H1 (cell line): ENCODE measurements around the gene BCAS3. TPM values are rescaled to one million over a fixed set of nuclear protein-coding genes. Genes with fewer than 3 reads are reported as not detected.

Source experiments
- CTCF ChIA-PET: fragments of 300-600 bp; sonication (Branson Sonifier 250); formaldehyde crosslinking; loops from one replicate; lab custom pipeline; 2021; ENCODE audit not compliant: partially characterized antibody; lab: Charles Lee
- POLR2A ChIA-PET: fragments of 300-600 bp; sonication (Branson Sonifier 250); formaldehyde crosslinking; loops from one replicate; lab custom pipeline; 2021; ENCODE audit warnings: inconsistent platforms; ENCODE audit not compliant: partially characterized antibody; lab: Charles Lee
- DNase-seq, 2 experiments: peaks; one replicate each; pipeline versions ENCODE4 v3.0.0 to v3.0.0-alpha.2; 2010 to 2022; ENCODE audit warnings: low spot score in 2 of 2, low read depth in 1 of 2, mixed read lengths in 1 of 2
- FAIRE-seq: peaks from 2 replicates; lab custom pipeline; 2011; peaks lifted over from hg19 to GRCh38; lab: Jason Lieb, UNC
- H2AFZ ChIP-seq: 2 replicates; pipeline ENCODE4 v1.8.1; 2012; ENCODE audit warnings: low read length, inconsistent platforms
- H2AK5ac ChIP-seq: 2 replicates; pipeline ENCODE4 v1.6.1; 2013; ENCODE audit warnings: low read depth, low read length
- H2BK120ac ChIP-seq: replicated peaks from 2 replicates; pipeline ENCODE3; 2013; ENCODE audit warnings: low read depth, low read length, inconsistent platforms
- H2BK12ac ChIP-seq: 2 replicates; pipeline ENCODE4 v1.6.1; 2013; ENCODE audit warnings: low read depth, low read length
- H2BK15ac ChIP-seq: 2 replicates; pipeline ENCODE4 v1.6.1; 2013; ENCODE audit warnings: low read length
- H2BK20ac ChIP-seq: 2 replicates; pipeline ENCODE4 v1.6.1; 2013; ENCODE audit warnings: low read length
- H2BK5ac ChIP-seq: 2 replicates; pipeline ENCODE4 v1.6.1; 2013; ENCODE audit warnings: low read depth, low read length
- H3K14ac ChIP-seq: 2 replicates; pipeline ENCODE4 v1.6.1; 2013; ENCODE audit warnings: inconsistent platforms; ENCODE audit not compliant: insufficient read length
- H3K18ac ChIP-seq: 2 replicates; pipeline ENCODE4 v1.6.1; 2013; ENCODE audit warnings: low read length; ENCODE audit errors: extremely low read depth
- H3K23ac ChIP-seq: 2 replicates; pipeline ENCODE4 v1.6.1; 2013; ENCODE audit warnings: inconsistent platforms; ENCODE audit not compliant: insufficient read length
- H3K23me2 ChIP-seq: 2 replicates; pipeline ENCODE4 v1.6.1; 2013; ENCODE audit warnings: low read depth, low read length
- H3K27ac ChIP-seq: 2 replicates; pipeline ENCODE4 v1.6.1; 2011; ENCODE audit warnings: low read depth, low read length, inconsistent platforms
- H3K27me3 ChIP-seq, 4 experiments: replicated peaks in 1 of 4; 1 replicate in 1 of 4; 2 replicates in 3 of 4; pipeline versions ENCODE4 v1.6.1 to v1.8.1; 2011 to 2013; ENCODE audit warnings: low read length in 3 of 4, mild to moderate bottlenecking in 3 of 4, inconsistent platforms in 2 of 4, mixed read lengths in 2 of 4, moderate library complexity in 1 of 4; ENCODE audit not compliant: control insufficient read depth in 3 of 4, insufficient read depth in 3 of 4; ENCODE audit errors: extremely low read depth in 1 of 4
- H3K36me3 ChIP-seq, 4 experiments: 2 replicates each; pipeline versions ENCODE4 v1.6.1 to v1.8.1; 2011 to 2013; ENCODE audit warnings: mild to moderate bottlenecking in 4 of 4, low read length in 3 of 4, moderate library complexity in 2 of 4, control low read depth in 1 of 4, inconsistent platforms in 1 of 4; ENCODE audit not compliant: insufficient read depth in 4 of 4, control insufficient read depth in 2 of 4
- H3K4ac ChIP-seq: replicated peaks from 2 replicates; pipeline ENCODE3; 2013; ENCODE audit warnings: low read length, low read depth, mixed read lengths, inconsistent platforms; ENCODE audit not compliant: insufficient read length
- H3K4me1 ChIP-seq, 4 experiments: replicated peaks in 1 of 4; 1 replicate in 1 of 4; 2 replicates in 3 of 4; pipeline versions ENCODE4 v1.6.1 to v1.8.1; 2011 to 2013; ENCODE audit warnings: low read length in 3 of 4, inconsistent platforms in 2 of 4, mixed read lengths in 1 of 4; ENCODE audit not compliant: insufficient read depth in 4 of 4, control insufficient read depth in 3 of 4
- H3K4me2 ChIP-seq, 2 experiments: 2 replicates each; pipeline versions ENCODE4 v1.6.1 to v1.8.1; 2011 to 2013; ENCODE audit warnings: low read depth in 2 of 2, low read length in 2 of 2, control low read depth in 1 of 2, inconsistent platforms in 1 of 2, mild to moderate bottlenecking in 1 of 2; ENCODE audit not compliant: insufficient read depth in 1 of 2
- H3K4me3 ChIP-seq, 4 experiments: fragments of 200-600, 300-600 bp in 1 of 4; sonication (generic), shearing (Covaris generic), sonication (Bioruptor Twin) in 1 of 4; 2 replicates each; pipeline versions ENCODE4 v1.5.1 to v1.8.1; 2011 to 2016; ENCODE audit warnings: low read length in 4 of 4, low read depth in 3 of 4, control low read depth in 2 of 4, inconsistent platforms in 2 of 4, mild to moderate bottlenecking in 2 of 4, mixed read lengths in 1 of 4, moderate library complexity in 1 of 4; ENCODE audit not compliant: insufficient read depth in 2 of 4; ENCODE audit errors: extremely low read depth in 1 of 4
- H3K56ac ChIP-seq: replicated peaks from 2 replicates; pipeline ENCODE3; 2013; ENCODE audit warnings: low read depth, mild to moderate bottlenecking, mixed read lengths, low read length, inconsistent platforms; ENCODE audit not compliant: insufficient read length
- H3K79me1 ChIP-seq: 2 replicates; pipeline ENCODE4 v1.6.1; 2013; ENCODE audit warnings: low read depth, low read length, control low read depth
- H3K79me2 ChIP-seq, 2 experiments: 2 replicates each; pipeline versions ENCODE4 v1.6.1 to v1.8.1; 2012 to 2013; ENCODE audit warnings: low read length in 2 of 2, mild to moderate bottlenecking in 2 of 2, inconsistent platforms in 1 of 2; ENCODE audit not compliant: insufficient read depth in 2 of 2, control insufficient read depth in 1 of 2
- H3K9ac ChIP-seq, 4 experiments: replicated peaks in 1 of 4; 1 replicate in 1 of 4; 2 replicates in 3 of 4; pipeline versions ENCODE4 v1.6.1 to v1.8.1; 2011 to 2013; ENCODE audit warnings: low read depth in 3 of 4, low read length in 3 of 4, control low read depth in 2 of 4, mild to moderate bottlenecking in 2 of 4, moderate library complexity in 2 of 4, inconsistent platforms in 1 of 4; ENCODE audit errors: extremely low read depth in 1 of 4
- H3K9me3 ChIP-seq, 2 experiments: 2 replicates each; pipeline versions ENCODE4 v1.6.1 to v1.8.1; 2012 to 2013; ENCODE audit warnings: mild to moderate bottlenecking in 2 of 2, moderate library complexity in 2 of 2, control low read depth in 1 of 2, inconsistent platforms in 1 of 2, low read depth in 1 of 2, low read length in 1 of 2, mixed read lengths in 1 of 2; ENCODE audit not compliant: insufficient read depth in 2 of 2
- H4K20me1 ChIP-seq, 2 experiments: replicated peaks in 1 of 2; 2 replicates each; pipeline versions ENCODE3 to v1.8.1; 2011 to 2013; ENCODE audit warnings: inconsistent platforms in 2 of 2, low read length in 2 of 2, mild to moderate bottlenecking in 1 of 2; ENCODE audit not compliant: insufficient read depth in 2 of 2, control insufficient read depth in 1 of 2
- H4K5ac ChIP-seq: 2 replicates; pipeline ENCODE4 v1.6.1; 2013; ENCODE audit warnings: low read length, low read depth, mixed read lengths, inconsistent platforms; ENCODE audit not compliant: insufficient read length
- H4K8ac ChIP-seq: 2 replicates; pipeline ENCODE4 v1.8.0; 2013; ENCODE audit warnings: mild to moderate bottlenecking, moderate library complexity, low read length, inconsistent platforms; ENCODE audit not compliant: insufficient read depth; ENCODE audit errors: extremely low read depth
- H4K91ac ChIP-seq: replicated peaks from 2 replicates; pipeline ENCODE3; 2013; ENCODE audit warnings: low read length, mixed read lengths, inconsistent platforms; ENCODE audit not compliant: insufficient read length
- CEBPB ChIP-seq: IDR thresholded peaks from 2 replicates; pipeline ENCODE4 v1.6.1; 2012; ENCODE audit warnings: low read depth, low read length
- CTCF ChIP-seq, 3 experiments: IDR thresholded peaks; 1 replicate in 2 of 3; 2 replicates in 1 of 3; pipeline versions ENCODE4 v1.5.1 to v1.6.1; 2011; ENCODE audit warnings: low read length in 3 of 3, mild to moderate bottlenecking in 3 of 3, inconsistent platforms in 2 of 3, low read depth in 1 of 3, moderate library complexity in 1 of 3; ENCODE audit not compliant: insufficient read depth in 1 of 3; ENCODE audit errors: control extremely low read depth in 1 of 3
- KDM5A ChIP-seq: fragments of 200-600 bp; IDR thresholded peaks from 2 replicates; pipeline ENCODE4 v1.7.1; 2012; ENCODE audit warnings: mild to moderate bottlenecking, low read length, inconsistent platforms, mixed read lengths
- NANOG ChIP-seq: IDR thresholded peaks from 2 replicates; pipeline ENCODE4 v1.6.1; 2011; ENCODE audit warnings: low read length, low read depth, mild to moderate bottlenecking, inconsistent platforms; ENCODE audit not compliant: insufficient read depth, poor library complexity, severe bottlenecking
- POLR2AphosphoS5 ChIP-seq: IDR thresholded peaks from 2 replicates; pipeline ENCODE4 v1.6.1; 2011; ENCODE audit warnings: low read depth, low read length
- RBBP5 ChIP-seq: IDR thresholded peaks from 2 replicates; pipeline ENCODE4 v1.7.1; 2012; ENCODE audit warnings: low read depth, mild to moderate bottlenecking, inconsistent platforms, low read length, moderate library complexity, borderline replicate concordance
- RXRA ChIP-seq: IDR thresholded peaks from 2 replicates; pipeline ENCODE4 v1.6.1; 2011; ENCODE audit warnings: low read depth, mild to moderate bottlenecking, low read length, moderate library complexity; ENCODE audit not compliant: insufficient read depth
- SIN3A ChIP-seq, 2 experiments: IDR thresholded peaks in 1 of 2; conservative IDR thresholded peaks in 1 of 2; 2 replicates each; pipeline ENCODE4 v1.6.1; 2011 to 2012; ENCODE audit warnings: low read length in 2 of 2, improper control_type of control experiment in 1 of 2, low read depth in 1 of 2, mild to moderate bottlenecking in 1 of 2
- TBP ChIP-seq: IDR thresholded peaks from 2 replicates; pipeline ENCODE4 v1.6.1; 2011; ENCODE audit warnings: low read depth, low read length, improper control_type of control experiment
- WGBS, 2 experiments: shearing (Covaris generic) in 1 of 2; methylation state at CpG; one replicate each; pipeline versions ENCODE4 v1.1.6 to v1.1.7; 2013 to 2015; ENCODE audit warnings: low lambda C conversion rate in 2 of 2, mixed read lengths in 2 of 2, inconsistent platforms in 1 of 2, low coverage in 1 of 2, missing lambda C conversion rate in 1 of 2; ENCODE audit not compliant: insufficient replicate concordance in 2 of 2, insufficient coverage in 1 of 2, insufficient read length in 1 of 2; ENCODE audit errors: extremely low coverage in 1 of 2, missing lambda C conversion rate in 1 of 2; 5-methylcytosine and 5-hydroxymethylcytosine counted together
- polyA plus RNA-seq, 7 experiments: library from polyadenylated mRNA; depleted of rRNA in 3 of 7; stranded (reverse) in 5 of 7; unstranded in 2 of 7; fragments of >200 nt in 5 of 7; fragments of 200-250 nt in 2 of 7; gene quantifications; 1 replicate in 5 of 7; 2 replicates in 1 of 7; 4 replicates in 1 of 7; pipeline versions ENCODE4 v1.2.1 to v1.2.3, GENCODE V29; 2011 to 2013; ENCODE audit warnings: missing spikeins in 2 of 7, mixed read lengths in 2 of 7
- total RNA-seq: library from RNA; stranded (reverse); fragmentation: NEBNext Ultra II Directional; extraction: Animal tissue kit (Norgen Biotek cat#: 25700); gene quantifications from 2 replicates; pipeline ENCODE4 v1.2.1, GENCODE V29; 2021
- TF ChIP-seq, protein P1 (sequence below): IDR thresholded peaks from 2 replicates; pipeline ENCODE4 v1.6.1; 2011; ENCODE audit warnings: low read length, improper control_type of control experiment

Gene BCAS3
- total and polyA plus RNA-seq, 2 of the 8 experiments (the other 6 are each of a cell fraction or from before 2014, with no cell fraction given): 9.9 to 13.3 TPM

GRCh38 chr17:61205401-61205800 is 527.8 kb downstream of the BCAS3 start:
- no peak overlapping the region for H3K27ac ChIP-seq
- no peaks in the 10 kb centered on the region for H3K36me3 ChIP-seq
- no peak overlapping the region for H2BK15ac ChIP-seq
- POLR2A ChIA-PET: no interaction called here
- 86% methylated on average over 3 of the region's 3 CpGs; no CpG with 5 or more reads in 1 of the 2 experiments for WGBS, 2 experiments
- no peak overlapping the region for H2BK5ac ChIP-seq
- CTCF ChIA-PET: interaction anchor here (0.7 to 1.3 kb wide), 2 partner anchors 10 to 11 kb away, joined by 4 to 6 read pairs; no protein-coding TSS in a partner anchor
- no peak overlapping the region for H4K5ac ChIP-seq
- no peak overlapping the region for H3K4me2 ChIP-seq
- FAIRE-seq: no peak
- no peak overlapping the region for H3K9ac ChIP-seq
- no peaks in the 10 kb centered on the region for H3K79me2 ChIP-seq
- no peak overlapping the region for H3K4ac ChIP-seq
- H3K79me1 ChIP-seq: no peaks in the 10 kb centered on the region; the same call in 1 of the 2 replicates
- no peak overlapping the region for H3K4me3 ChIP-seq
- no peaks in the 10 kb centered on the region for H4K20me1 ChIP-seq
- H3K14ac ChIP-seq: no peak overlapping the region
- H2AK5ac ChIP-seq: no peak overlapping the region
- H2BK12ac ChIP-seq: no peak overlapping the region
- H2AFZ ChIP-seq: no peak overlapping the region
- no peak for DNase-seq
- H2BK20ac ChIP-seq: no peak overlapping the region
- H4K8ac ChIP-seq: no peak overlapping the region
- peaks cover 0 to 6% (median 2%) of the 10 kb centered on the region in 4 experiments; a peak in 5 of 7 replicates for H3K4me1 ChIP-seq
- H3K56ac ChIP-seq: no peak overlapping the region
- no peaks in the 10 kb centered on the region for H3K9me3 ChIP-seq
- no peak overlapping the region for H3K18ac ChIP-seq
- no peak overlapping the region for H2BK120ac ChIP-seq
- H4K91ac ChIP-seq: no peak overlapping the region
- H3K27me3 ChIP-seq: no peaks in the 10 kb centered on the region
- no peaks in the 10 kb centered on the region for H3K23me2 ChIP-seq
- no peak overlapping the region for H3K23ac ChIP-seq
- no peak for TF ChIP-seq RXRA
- no peak for TF ChIP-seq SIN3A (conservative IDR thresholded peaks at IDR 0.05 in 1 of 2, IDR thresholded peaks at IDR 0.05 in 1 of 2; ENCODE audit: low read depth in 1 of 2, low read length in 2 of 2)
- TF ChIP-seq KDM5A: no peak
- TF ChIP-seq RBBP5: no peak
- no peak for TF ChIP-seq CEBPB
- TF ChIP-seq, protein P1, sequence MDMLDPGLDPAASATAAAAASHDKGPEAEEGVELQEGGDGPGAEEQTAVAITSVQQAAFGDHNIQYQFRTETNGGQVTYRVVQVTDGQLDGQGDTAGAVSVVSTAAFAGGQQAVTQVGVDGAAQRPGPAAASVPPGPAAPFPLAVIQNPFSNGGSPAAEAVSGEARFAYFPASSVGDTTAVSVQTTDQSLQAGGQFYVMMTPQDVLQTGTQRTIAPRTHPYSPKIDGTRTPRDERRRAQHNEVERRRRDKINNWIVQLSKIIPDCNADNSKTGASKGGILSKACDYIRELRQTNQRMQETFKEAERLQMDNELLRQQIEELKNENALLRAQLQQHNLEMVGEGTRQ: no peak
- no peak for TF ChIP-seq NANOG
- TF ChIP-seq CTCF (IDR thresholded peaks at IDR 0.05; ENCODE audit: control extremely low read depth in 1 of 3, insufficient read depth in 1 of 3, low read depth in 1 of 3, low read length in 3 of 3): no peak
- TF ChIP-seq TBP: no peak
- TF ChIP-seq POLR2AphosphoS5: no peak
